B cell (primary cell): ENCODE measurements around the gene CEP41. TPM values are rescaled to one million over a fixed set of nuclear protein-coding genes. Genes with fewer than 3 reads are reported as not detected.

ENCODE experiments used
- ATAC-seq: fragments of 200-7000 bp; cut with Tn5 transposase; one replicate; pipeline ENCODE4 v1.10.0; 2021; ENCODE audit warnings: low read depth, mild to moderate bottlenecking, moderate number of reproducible peaks, moderate library complexity
- CTCF ChIA-PET: fragments of 350-600 bp; sonication (Branson Sonifier 250); formaldehyde crosslinking; loops from one replicate; lab custom pipeline; 2021; ENCODE audit warnings: antibody characterized with exemption, inconsistent platforms; lab: Charles Lee
- POLR2A ChIA-PET: fragments of 350-600 bp; sonication (Branson Sonifier 250); formaldehyde crosslinking; loops from one replicate; lab custom pipeline; 2021; ENCODE audit warnings: antibody characterized with exemption; lab: Charles Lee
- DNase-seq: peaks from one replicate; pipeline ENCODE4 v3.0.0; 2013
- H2AFZ ChIP-seq: 2 replicates; pipeline ENCODE4 v1.6.1; 2012; ENCODE audit warnings: mild to moderate bottlenecking, low read depth, low read length; ENCODE audit not compliant: insufficient read depth, poor library complexity, severe bottlenecking
- H3K27ac ChIP-seq, 2 donors: 1 replicate in 1 of 2; 2 replicates in 1 of 2; pipeline ENCODE4 v1.5.1; 2012 to 2013; ENCODE audit warnings: low read length in 2 of 2, mild to moderate bottlenecking in 2 of 2, moderate library complexity in 1 of 2
- H3K27me3 ChIP-seq, 4 experiments: fragments of 200-600 bp in 1 of 4; sonication (generic) in 1 of 4; replicated peaks in 1 of 4; 1 replicate in 2 of 4; 2 replicates in 2 of 4; pipeline versions ENCODE4 v1.6.1 to v1.7.0; 2013 to 2016; ENCODE audit warnings: low read length in 3 of 4, mild to moderate bottlenecking in 2 of 4, mixed read lengths in 1 of 4, moderate library complexity in 1 of 4; ENCODE audit not compliant: insufficient read depth in 4 of 4, control insufficient read depth in 3 of 4; ENCODE audit errors: control extremely low read depth in 1 of 4
- H3K36me3 ChIP-seq, 2 experiments: replicated peaks in 1 of 2; 1 replicate in 1 of 2; 2 replicates in 1 of 2; pipeline versions ENCODE4 v1.6.1 to v1.7.1; 2013; ENCODE audit warnings: low read length in 1 of 2; ENCODE audit not compliant: insufficient read depth in 2 of 2, control insufficient read depth in 1 of 2; ENCODE audit errors: control extremely low read depth in 1 of 2, extremely low read depth in 1 of 2
- H3K4me1 ChIP-seq, 2 donors: fragments of 200-600 bp in 1 of 2; sonication (generic) in 1 of 2; 1 replicate in 1 of 2; 2 replicates in 1 of 2; pipeline versions ENCODE4 v1.5.1 to v1.6.1; 2013 to 2017; ENCODE audit warnings: low read length in 2 of 2; ENCODE audit not compliant: control insufficient read depth in 2 of 2, insufficient read depth in 2 of 2
- H3K4me2 ChIP-seq: replicated peaks from 2 replicates; pipeline ENCODE3; 2012; ENCODE audit warnings: mild to moderate bottlenecking, low read depth, low read length; ENCODE audit not compliant: poor library complexity, severe bottlenecking
- H3K4me3 ChIP-seq, 5 experiments: fragments of 200-600 bp in 1 of 5; sonication (generic) in 1 of 5; 1 replicate in 3 of 5; 2 replicates in 2 of 5; pipeline versions ENCODE4 v1.5.1 to v1.7.0; 2011 to 2016; ENCODE audit warnings: low read length in 4 of 5, mild to moderate bottlenecking in 4 of 5, low read depth in 2 of 5, control low read depth in 1 of 5, moderate library complexity in 1 of 5; ENCODE audit not compliant: insufficient read depth in 1 of 5; ENCODE audit errors: control extremely low read depth in 1 of 5, extremely low read depth in 1 of 5
- H3K79me2 ChIP-seq: fragments of 200-600 bp; sonication (generic); one replicate; pipeline ENCODE4 v1.6.0; 2016; ENCODE audit warnings: low read length; ENCODE audit not compliant: control insufficient read depth, insufficient read depth
- H3K9ac ChIP-seq: fragments of 200-600 bp; sonication (generic); 2 replicates; pipeline ENCODE4 v1.6.1; 2017; ENCODE audit warnings: mild to moderate bottlenecking, low read length, moderate library complexity
- H3K9me3 ChIP-seq, 3 donors: one replicate each; pipeline versions ENCODE4 v1.6.1 to v1.7.1; 2013; ENCODE audit warnings: low read length in 2 of 3; ENCODE audit not compliant: control insufficient read depth in 2 of 3, insufficient read depth in 1 of 3; ENCODE audit errors: control extremely low read depth in 1 of 3
- H4K20me1 ChIP-seq: 2 replicates; pipeline ENCODE4 v1.6.0; 2012; ENCODE audit warnings: mild to moderate bottlenecking, low read length; ENCODE audit not compliant: insufficient read depth, control insufficient read depth, poor library complexity, severe bottlenecking
- H3K27ac Mint-ChIP-seq: one replicate; pipeline ENCODE4 v1.8.0; 2021; ENCODE audit warnings: mixed read lengths
- H3K27me3 Mint-ChIP-seq: one replicate; pipeline ENCODE4 v1.8.0; 2021; ENCODE audit warnings: mixed read lengths
- H3K4me1 Mint-ChIP-seq: one replicate; pipeline ENCODE4 v1.8.0; 2021; ENCODE audit warnings: mixed read lengths
- H3K4me3 Mint-ChIP-seq: one replicate; pipeline ENCODE4 v1.8.0; 2021; ENCODE audit warnings: mixed read lengths
- H3K9me3 Mint-ChIP-seq: one replicate; pipeline ENCODE4 v1.8.0; 2022; ENCODE audit warnings: mixed read lengths; ENCODE audit not compliant: insufficient read depth
- EZH2 ChIP-seq: IDR thresholded peaks from 2 replicates; pipeline ENCODE4 v1.6.1; 2012; ENCODE audit warnings: borderline replicate concordance, low read depth, mild to moderate bottlenecking, moderate library complexity, low read length; ENCODE audit not compliant: insufficient read depth, poor library complexity, severe bottlenecking
- WGBS: methylation state at CpG from one replicate; pipeline ENCODE4 v1.1.5; 2013; ENCODE audit warnings: missing lambda C conversion rate; ENCODE audit not compliant: insufficient coverage; 5-methylcytosine and 5-hydroxymethylcytosine counted together
- intact Hi-C: fragments of 100-400 bp; cut with micrococcal nuclease; formaldehyde crosslinking; loops from one replicate; pipeline ENCODE4 v1.10.0; 2022
- polyA plus RNA-seq: library from polyadenylated mRNA; depleted of rRNA; stranded (reverse); fragments of >200 nt; gene quantifications from 2 replicates; pipeline ENCODE4 v1.2.3, GENCODE V29; 2012
- total RNA-seq, 2 donors: library from RNA; stranded (reverse); fragments of 120-200 nt in 1 of 2; gene quantifications; 1 replicate in 1 of 2; 2 replicates in 1 of 2; pipeline versions ENCODE4 v1.2.3 to v1.2.4, GENCODE V29; 2013 to 2022
- TF ChIP-seq, protein P1 (sequence below): fragments of 200-600 bp; IDR thresholded peaks from one replicate; pipeline ENCODE4 v1.8.0; 2022; ENCODE audit warnings: antibody characterized with exemption, mild to moderate bottlenecking

Gene CEP41
- total and polyA plus RNA-seq, 2 donors (not counting 1 experiment from before 2014, with no cell fraction given), result 3.4 to 5.9 TPM

DNA sequence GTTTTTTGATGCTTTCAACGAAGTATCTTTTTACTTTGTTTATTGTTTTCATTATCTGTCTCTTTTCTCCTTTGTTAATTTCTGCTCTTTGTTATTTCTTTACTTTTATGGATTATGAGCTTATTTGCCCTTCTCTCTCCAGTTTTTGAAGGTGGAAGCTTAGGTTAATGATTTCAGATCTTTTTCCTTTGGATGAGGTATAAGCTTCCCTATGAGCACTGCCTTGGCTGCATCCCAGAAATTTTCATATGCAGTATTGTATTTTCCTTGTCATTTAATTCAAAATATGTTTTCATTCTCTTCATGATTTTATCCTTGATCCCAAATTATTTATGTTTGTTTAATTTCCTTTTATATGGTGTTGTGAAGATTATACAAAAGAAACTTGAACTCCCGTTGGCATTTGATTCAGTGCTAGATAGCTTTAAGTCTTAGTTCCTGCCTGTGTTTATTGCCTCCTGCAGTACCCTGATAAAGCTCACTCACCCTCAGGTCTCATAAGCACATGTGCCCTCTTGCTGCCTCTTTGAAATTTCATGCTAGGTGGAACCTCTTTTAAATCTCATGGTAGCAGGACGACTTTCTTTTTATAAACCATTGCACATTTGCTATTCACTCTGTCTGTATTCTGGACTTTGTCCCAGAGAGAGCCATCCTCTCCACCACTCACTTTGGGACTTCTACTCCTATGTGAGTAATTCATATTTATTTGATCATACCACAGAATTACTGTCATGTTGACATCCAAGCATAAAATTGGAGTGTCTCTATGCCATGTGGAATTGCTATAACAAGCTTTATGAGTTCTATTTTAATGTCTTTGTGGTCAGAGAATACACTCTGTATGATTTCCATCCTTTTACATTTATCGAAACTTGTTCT lies 23.0 kb upstream of the CEP41 start:
- peaks cover 16% of the 10 kb centered on the region for H3K27me3 Mint-ChIP-seq
- H3K4me3 Mint-ChIP-seq, result no peak overlapping the region
- Histone ChIP-seq H4K20me1 (no peaks in the 10 kb centered on the region), H3K4me3 (no peak overlapping the region), H3K4me1 (no peaks in the 10 kb centered on the region), H3K27me3 (peaks cover 0 to 3% (median 0%) of the 10 kb centered on the region in 4 experiments), H3K4me2 (no peak overlapping the region), H3K9ac (no peak overlapping the region), H3K9me3 (peaks cover 0 to 7% (median 3%) of the 10 kb centered on the region in 3 donors), H3K79me2 (no peaks in the 10 kb centered on the region), H3K27ac (no peak overlapping the region), H2AFZ (no peak overlapping the region), H3K36me3 (no peaks in the 10 kb centered on the region)
- CTCF ChIA-PET, result interaction anchor here (0.8 to 1.3 kb wide), 2 partner anchors 16 to 21 kb away, joined by 3 read pairs; no protein-coding TSS in a partner anchor
- POLR2A ChIA-PET, result no interaction called here
- WGBS, result 33% methylated on average over 1 of the region's 4 CpGs
- H3K27ac Mint-ChIP-seq, result no peak overlapping the region
- no peak for TF ChIP-seq EZH2
- TF ChIP-seq, protein P1, sequence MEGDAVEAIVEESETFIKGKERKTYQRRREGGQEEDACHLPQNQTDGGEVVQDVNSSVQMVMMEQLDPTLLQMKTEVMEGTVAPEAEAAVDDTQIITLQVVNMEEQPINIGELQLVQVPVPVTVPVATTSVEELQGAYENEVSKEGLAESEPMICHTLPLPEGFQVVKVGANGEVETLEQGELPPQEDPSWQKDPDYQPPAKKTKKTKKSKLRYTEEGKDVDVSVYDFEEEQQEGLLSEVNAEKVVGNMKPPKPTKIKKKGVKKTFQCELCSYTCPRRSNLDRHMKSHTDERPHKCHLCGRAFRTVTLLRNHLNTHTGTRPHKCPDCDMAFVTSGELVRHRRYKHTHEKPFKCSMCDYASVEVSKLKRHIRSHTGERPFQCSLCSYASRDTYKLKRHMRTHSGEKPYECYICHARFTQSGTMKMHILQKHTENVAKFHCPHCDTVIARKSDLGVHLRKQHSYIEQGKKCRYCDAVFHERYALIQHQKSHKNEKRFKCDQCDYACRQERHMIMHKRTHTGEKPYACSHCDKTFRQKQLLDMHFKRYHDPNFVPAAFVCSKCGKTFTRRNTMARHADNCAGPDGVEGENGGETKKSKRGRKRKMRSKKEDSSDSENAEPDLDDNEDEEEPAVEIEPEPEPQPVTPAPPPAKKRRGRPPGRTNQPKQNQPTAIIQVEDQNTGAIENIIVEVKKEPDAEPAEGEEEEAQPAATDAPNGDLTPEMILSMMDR, result no peak
- H3K9me3 Mint-ChIP-seq, result peaks cover 3% of the 10 kb centered on the region
- ATAC-seq (no peak), DNase-seq (no peak)
- no peaks in the 10 kb centered on the region for H3K4me1 Mint-ChIP-seq
- intact Hi-C loops, result no loop called here

GRCh38 chr7:130461272-130461671 lies 20.5 kb upstream of the CEP41 start:
- H3K4me3 Mint-ChIP-seq, result no peak overlapping the region
- H2AFZ ChIP-seq, result no peak overlapping the region
- no CpG with 5 or more reads among the region's 2 CpGs for WGBS
- no peak overlapping the region for H3K4me3 ChIP-seq
- H3K4me2 ChIP-seq, result no peak overlapping the region
- H3K4me1 Mint-ChIP-seq, result peaks cover 7% of the 10 kb centered on the region
- peaks cover 0 to 7% (median 4%) of the 10 kb centered on the region in 3 donors for H3K9me3 ChIP-seq
- intact Hi-C loops, result no loop called here
- ChIA-PET POLR2A (no interaction called here), CTCF (no interaction called here)
- no peak for ATAC-seq
- no peak overlapping the region for H3K27ac ChIP-seq
- no peak for DNase-seq
- H3K27me3 ChIP-seq, result no peaks in the 10 kb centered on the region
- peaks cover 3% of the 10 kb centered on the region for H3K9me3 Mint-ChIP-seq
- H3K36me3 ChIP-seq, result no peaks in the 10 kb centered on the region
- no peak overlapping the region for H3K9ac ChIP-seq
- TF ChIP-seq EZH2, result no peak
- TF ChIP-seq, protein P1, result no peak
- H3K27ac Mint-ChIP-seq, result no peak overlapping the region
- H3K27me3 Mint-ChIP-seq, result peaks cover 9% of the 10 kb centered on the region
- H4K20me1 ChIP-seq, result no peaks in the 10 kb centered on the region
- peaks cover 0 to 2% of the 10 kb centered on the region in 2 donors for H3K4me1 ChIP-seq
- H3K79me2 ChIP-seq, result no peaks in the 10 kb centered on the region
